ENCODE data around the gene LINS1. TPM values are rescaled to one million over a fixed set of nuclear protein-coding genes. Genes with fewer than 3 reads are reported as not detected.

Gene LINS1
- total and polyA plus RNA-seq, 10 of the 15 experiments (the other 5 are each of a cell fraction or from before 2014, with no cell fraction given): 13.5 to 33.1 (median 20.3) TPM

DNA sequence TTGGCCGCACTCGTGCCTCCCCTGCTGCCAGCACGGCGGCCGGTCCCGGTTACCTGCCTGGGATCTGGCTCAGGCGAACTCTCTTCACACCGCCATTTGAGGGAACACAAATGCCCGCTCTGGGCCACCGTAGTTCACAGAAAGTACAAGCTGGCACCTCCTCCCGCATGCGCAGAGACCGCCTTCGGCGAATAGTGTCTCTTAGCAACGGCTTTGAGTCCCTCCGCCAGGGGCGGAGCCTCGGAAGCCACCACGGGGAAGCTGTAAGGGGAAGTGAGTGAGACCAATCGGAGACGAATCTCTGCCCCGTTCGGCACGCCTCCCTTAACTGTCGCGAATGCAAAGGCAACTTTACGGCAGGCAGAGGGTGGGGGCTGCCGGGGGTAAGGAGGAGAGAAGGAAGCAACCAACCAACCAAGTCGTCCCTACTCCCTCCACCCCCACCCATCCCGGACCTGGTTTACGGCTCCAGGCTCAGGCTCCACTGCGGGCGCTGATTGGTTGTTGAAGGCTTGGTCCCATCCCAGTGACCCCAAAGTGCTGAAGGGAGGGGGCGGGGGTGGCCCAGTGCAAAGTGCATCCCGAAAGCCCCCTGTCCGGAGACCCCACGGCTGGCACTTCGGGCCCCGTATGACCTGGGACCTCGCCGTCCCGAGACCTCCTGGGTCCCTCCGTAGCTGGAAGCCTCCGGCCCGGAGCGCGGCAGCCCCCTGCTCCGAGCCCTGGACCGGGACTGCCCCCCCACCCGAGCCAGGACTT, at the start of gene LINS1, which contains the start of gene ASB7 (continued):
- TF ChIP-seq PAX5 (IDR thresholded peaks at IDR 0.05; ENCODE audit: borderline replicate concordance, low read depth, low read length) (peak; percentile 69; the same call in 1 of the 2 replicates), SREBF2 (IDR thresholded peaks at IDR 0.05; ENCODE audit: low read length) (no peak), NRF1 (conservative IDR thresholded peaks at IDR 0.05; ENCODE audit: low read depth, low read length) (peak; percentile 98), SPI1 (IDR thresholded peaks at IDR 0.05; ENCODE audit: borderline replicate concordance, insufficient read depth, low read depth, low read length) (peak; percentile 92), SIN3A (IDR thresholded peaks at IDR 0.05; ENCODE audit: low read depth, low read length) (peak; percentile 40; the same call in 1 of the 2 replicates), KLF5 (IDR thresholded peaks at IDR 0.05; ENCODE audit: partially characterized antibody) (peak; percentile 49), NFIC (IDR thresholded peaks at IDR 0.05; ENCODE audit: low read depth, low read length) (no peak), NR2F1 (conservative IDR thresholded peaks at IDR 0.05) (peak; percentile 95), SIX5 (IDR thresholded peaks at IDR 0.05; ENCODE audit: low read depth, low read length, severe bottlenecking) (peak; percentile 9), RAD51 (IDR thresholded peaks at IDR 0.05) (no peak), NBN (IDR thresholded peaks at IDR 0.05) (peak; percentile 10; the same call in 1 of the 2 replicates), BACH1 (IDR thresholded peaks at IDR 0.05; ENCODE audit: borderline replicate concordance) (0 out of 2 replicates have a peak, but pooled peaks have one; percentile 52), HSF1 (IDR thresholded peaks at IDR 0.05; ENCODE audit: low read depth, low read length) (no peak), RUNX3 (IDR thresholded peaks at IDR 0.05; ENCODE audit: low read length) (peak; percentile 48), SP1 (IDR thresholded peaks at IDR 0.05; ENCODE audit: low read depth, low read length) (peak; percentile 69), NR2C1 (IDR thresholded peaks at IDR 0.05) (peak; percentile 92), ZNF207 (IDR thresholded peaks at IDR 0.05; ENCODE audit: borderline replicate concordance) (peak; percentile 27; the same call in 1 of the 2 replicates), TAF1 (IDR thresholded peaks at IDR 0.05; ENCODE audit: borderline replicate concordance, low read depth, low read length) (peak; percentile 48; the same call in 1 of the 2 replicates), YY1 (IDR thresholded peaks at IDR 0.05; ENCODE audit: low read depth, low read length) (peak; percentile 95)
- TF ChIP-seq, protein P1, sequence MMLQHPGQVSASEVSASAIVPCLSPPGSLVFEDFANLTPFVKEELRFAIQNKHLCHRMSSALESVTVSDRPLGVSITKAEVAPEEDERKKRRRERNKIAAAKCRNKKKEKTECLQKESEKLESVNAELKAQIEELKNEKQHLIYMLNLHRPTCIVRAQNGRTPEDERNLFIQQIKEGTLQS (IDR thresholded peaks at IDR 0.05; ENCODE audit: borderline replicate concordance, extremely low read depth, low read depth, low read length): peak; percentile 58; the same call in 1 of the 2 replicates
- TF ChIP-seq, protein P2, sequence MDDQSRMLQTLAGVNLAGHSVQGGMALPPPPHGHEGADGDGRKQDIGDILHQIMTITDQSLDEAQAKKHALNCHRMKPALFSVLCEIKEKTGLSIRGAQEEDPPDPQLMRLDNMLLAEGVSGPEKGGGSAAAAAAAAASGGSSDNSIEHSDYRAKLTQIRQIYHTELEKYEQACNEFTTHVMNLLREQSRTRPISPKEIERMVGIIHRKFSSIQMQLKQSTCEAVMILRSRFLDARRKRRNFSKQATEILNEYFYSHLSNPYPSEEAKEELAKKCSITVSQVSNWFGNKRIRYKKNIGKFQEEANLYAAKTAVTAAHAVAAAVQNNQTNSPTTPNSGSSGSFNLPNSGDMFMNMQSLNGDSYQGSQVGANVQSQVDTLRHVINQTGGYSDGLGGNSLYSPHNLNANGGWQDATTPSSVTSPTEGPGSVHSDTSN (IDR thresholded peaks at IDR 0.05; ENCODE audit: insufficient replicate concordance, low read depth, low read length): no peak
- TF ChIP-seq, protein P3, sequence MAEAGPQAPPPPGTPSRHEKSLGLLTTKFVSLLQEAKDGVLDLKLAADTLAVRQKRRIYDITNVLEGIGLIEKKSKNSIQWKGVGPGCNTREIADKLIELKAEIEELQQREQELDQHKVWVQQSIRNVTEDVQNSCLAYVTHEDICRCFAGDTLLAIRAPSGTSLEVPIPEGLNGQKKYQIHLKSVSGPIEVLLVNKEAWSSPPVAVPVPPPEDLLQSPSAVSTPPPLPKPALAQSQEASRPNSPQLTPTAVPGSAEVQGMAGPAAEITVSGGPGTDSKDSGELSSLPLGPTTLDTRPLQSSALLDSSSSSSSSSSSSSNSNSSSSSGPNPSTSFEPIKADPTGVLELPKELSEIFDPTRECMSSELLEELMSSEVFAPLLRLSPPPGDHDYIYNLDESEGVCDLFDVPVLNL (IDR thresholded peaks at IDR 0.05; ENCODE audit: low read depth, low read length): no peak
- TF ChIP-seq, protein P4, sequence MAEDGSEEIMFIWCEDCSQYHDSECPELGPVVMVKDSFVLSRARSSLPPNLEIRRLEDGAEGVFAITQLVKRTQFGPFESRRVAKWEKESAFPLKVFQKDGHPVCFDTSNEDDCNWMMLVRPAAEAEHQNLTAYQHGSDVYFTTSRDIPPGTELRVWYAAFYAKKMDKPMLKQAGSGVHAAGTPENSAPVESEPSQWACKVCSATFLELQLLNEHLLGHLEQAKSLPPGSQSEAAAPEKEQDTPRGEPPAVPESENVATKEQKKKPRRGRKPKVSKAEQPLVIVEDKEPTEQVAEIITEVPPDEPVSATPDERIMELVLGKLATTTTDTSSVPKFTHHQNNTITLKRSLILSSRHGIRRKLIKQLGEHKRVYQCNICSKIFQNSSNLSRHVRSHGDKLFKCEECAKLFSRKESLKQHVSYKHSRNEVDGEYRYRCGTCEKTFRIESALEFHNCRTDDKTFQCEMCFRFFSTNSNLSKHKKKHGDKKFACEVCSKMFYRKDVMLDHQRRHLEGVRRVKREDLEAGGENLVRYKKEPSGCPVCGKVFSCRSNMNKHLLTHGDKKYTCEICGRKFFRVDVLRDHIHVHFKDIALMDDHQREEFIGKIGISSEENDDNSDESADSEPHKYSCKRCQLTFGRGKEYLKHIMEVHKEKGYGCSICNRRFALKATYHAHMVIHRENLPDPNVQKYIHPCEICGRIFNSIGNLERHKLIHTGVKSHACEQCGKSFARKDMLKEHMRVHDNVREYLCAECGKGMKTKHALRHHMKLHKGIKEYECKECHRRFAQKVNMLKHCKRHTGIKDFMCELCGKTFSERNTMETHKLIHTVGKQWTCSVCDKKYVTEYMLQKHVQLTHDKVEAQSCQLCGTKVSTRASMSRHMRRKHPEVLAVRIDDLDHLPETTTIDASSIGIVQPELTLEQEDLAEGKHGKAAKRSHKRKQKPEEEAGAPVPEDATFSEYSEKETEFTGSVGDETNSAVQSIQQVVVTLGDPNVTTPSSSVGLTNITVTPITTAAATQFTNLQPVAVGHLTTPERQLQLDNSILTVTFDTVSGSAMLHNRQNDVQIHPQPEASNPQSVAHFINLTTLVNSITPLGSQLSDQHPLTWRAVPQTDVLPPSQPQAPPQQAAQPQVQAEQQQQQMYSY (CRISPR knock-in tag; IDR thresholded peaks at IDR 0.05): no peak
